ENCODE data around the gene PPIL3. TPM values are rescaled to one million over a fixed set of nuclear protein-coding genes. Genes with fewer than 3 reads are reported as not detected.
A peak's percentile ranks its signal among the peaks of the same experiment; 100 is the strongest.
"Not testable (repeated sequence)": the region's sequence is repeated elsewhere in the genome, so short reads cannot be mapped to it uniquely, and the experiment has no call there.

Gene PPIL3
- 33.2 TPM for polyA plus RNA-seq (2013, experiment 1 of 2; ENCODE audit: insufficient read length)
- 36.0 TPM for polyA plus RNA-seq (2013, experiment 2 of 2; ENCODE audit: insufficient read length)

GRCh38 chr2:200888704-200889625, at the start of gene PPIL3, which contains the start of gene NIF3L1:
TSS of gene PPIL3 (minus strand) at chr2:200889077. CDS start at chr2:200887615, 1,462 bp downstream.
TSS of gene NIF3L1 (plus strand) at chr2:200889371. CDS start at chr2:200891944, 2,573 bp downstream.
- peak; percentile 99 for DNase-seq

GRCh38 chr2:200930947-200931626, 42.2 kb upstream of the PPIL3 start:
- DNase-seq: no peak

GRCh38 chr2:200929334-200930249, 40.7 kb upstream of the PPIL3 start:
- DNase-seq: no peak

- no peak for DNase-seq
Observed at GRCh38 chr2:200922439-200922838, 33.6 kb upstream of the PPIL3 start.

- DNase-seq: peak; percentile 76
Observed at GRCh38 chr2:200913654-200914053, 24.8 kb upstream of the PPIL3 start.

- no peak for DNase-seq
Observed at GRCh38 chr2:200909958-200910357, 21.1 kb upstream of the PPIL3 start.

GRCh38 chr2:200905618-200906296, 16.9 kb upstream of the PPIL3 start:
- DNase-seq: peak; percentile 56

- DNase-seq: peak; percentile 87
Observed at GRCh38 chr2:200901459-200902072, 12.7 kb upstream of the PPIL3 start.

GRCh38 chr2:200899482-200899881, 10.6 kb upstream of the PPIL3 start:
- DNase-seq: no peak

- DNase-seq: not testable (repeated sequence)
Observed at GRCh38 chr2:200881715-200882249, 7.1 kb downstream of the PPIL3 start.

GRCh38 chr2:200878289-200878880, 10.5 kb downstream of the PPIL3 start:
- no peak for DNase-seq

- no peak for DNase-seq
Observed at GRCh38 chr2:200877443-200877842, 11.4 kb downstream of the PPIL3 start.

- DNase-seq: no peak
Observed at GRCh38 chr2:200873560-200873959, 15.3 kb downstream of the PPIL3 start.

- DNase-seq: peak; percentile 27
Observed at GRCh38 chr2:200871151-200871550, 17.7 kb downstream of the PPIL3 start.

- no peak for DNase-seq
Observed at GRCh38 chr2:200869014-200869413, 19.9 kb downstream of the PPIL3 start.

- peak; percentile 93 for DNase-seq
Observed at GRCh38 chr2:200864176-200865034, 24.5 kb downstream of the PPIL3 start, which contains the start of gene CLK1. TSS of gene CLK1 (minus strand) at chr2:200864658. CDS start at chr2:200861862, 2,796 bp downstream.

- no peak for DNase-seq
Observed at GRCh38 chr2:200863782-200864175, 25.1 kb downstream of the PPIL3 start.

- DNase-seq: peak; percentile 59
Observed at GRCh38 chr2:200862532-200863000, 26.3 kb downstream of the PPIL3 start.

GRCh38 chr2:200861617-200862155, 27.2 kb downstream of the PPIL3 start:
- no peak for DNase-seq
